ENCODE results near the gene BACE2.

DNA sequence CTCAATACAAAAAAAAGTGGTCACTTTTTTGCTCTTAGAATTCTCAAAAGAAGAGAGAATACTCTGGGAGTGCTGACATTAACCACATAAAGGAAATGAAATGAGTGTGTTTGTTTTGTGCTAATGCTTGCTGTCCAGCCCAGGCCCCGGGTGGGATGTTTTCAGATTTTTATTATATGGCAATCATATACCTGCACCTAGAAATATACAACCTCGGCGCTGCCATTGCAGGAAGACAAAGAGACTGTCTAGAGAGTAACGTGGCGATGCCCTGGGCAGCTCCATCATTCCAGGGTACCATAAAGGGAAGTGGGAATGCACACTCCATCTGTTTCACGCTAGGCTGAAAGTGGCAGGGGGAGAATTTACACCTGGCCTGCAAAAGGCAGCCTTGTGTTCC, 7.1 kb downstream of the BACE2 start:
- TF ChIP-seq, protein P1, sequence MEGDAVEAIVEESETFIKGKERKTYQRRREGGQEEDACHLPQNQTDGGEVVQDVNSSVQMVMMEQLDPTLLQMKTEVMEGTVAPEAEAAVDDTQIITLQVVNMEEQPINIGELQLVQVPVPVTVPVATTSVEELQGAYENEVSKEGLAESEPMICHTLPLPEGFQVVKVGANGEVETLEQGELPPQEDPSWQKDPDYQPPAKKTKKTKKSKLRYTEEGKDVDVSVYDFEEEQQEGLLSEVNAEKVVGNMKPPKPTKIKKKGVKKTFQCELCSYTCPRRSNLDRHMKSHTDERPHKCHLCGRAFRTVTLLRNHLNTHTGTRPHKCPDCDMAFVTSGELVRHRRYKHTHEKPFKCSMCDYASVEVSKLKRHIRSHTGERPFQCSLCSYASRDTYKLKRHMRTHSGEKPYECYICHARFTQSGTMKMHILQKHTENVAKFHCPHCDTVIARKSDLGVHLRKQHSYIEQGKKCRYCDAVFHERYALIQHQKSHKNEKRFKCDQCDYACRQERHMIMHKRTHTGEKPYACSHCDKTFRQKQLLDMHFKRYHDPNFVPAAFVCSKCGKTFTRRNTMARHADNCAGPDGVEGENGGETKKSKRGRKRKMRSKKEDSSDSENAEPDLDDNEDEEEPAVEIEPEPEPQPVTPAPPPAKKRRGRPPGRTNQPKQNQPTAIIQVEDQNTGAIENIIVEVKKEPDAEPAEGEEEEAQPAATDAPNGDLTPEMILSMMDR (optimal IDR thresholded peaks at IDR 0.05 in 1 of 3, IDR thresholded peaks at IDR 0.05 in 1 of 3, conservative IDR thresholded peaks at IDR 0.05 in 1 of 3; ENCODE audit: extremely low read depth in 1 of 3, insufficient read depth in 2 of 3, low read length in 3 of 3), result no peak
- TF ChIP-seq EZH2 (IDR thresholded peaks at IDR 0.05; ENCODE audit: low read length), result no peak

All from keratinocyte (primary cell).